Lower leg skin (tissue), 4 donors: ENCODE data around the gene LIPG. TPM values are rescaled to one million over a fixed set of nuclear protein-coding genes. Genes with fewer than 3 reads are reported as not detected.

Experiments
- DNase-seq, 2 donors: peaks; one replicate each; pipeline ENCODE4 v3.0.0-alpha.2; 2019; ENCODE audit warnings: low spot score in 2 of 2
- H3K4me3 ChIP-seq: fragments of 200-600 bp; sonication (generic); 2 replicates; pipeline ENCODE4 v1.5.1; 2017; ENCODE audit warnings: mild to moderate bottlenecking, low read depth; ENCODE audit not compliant: poor library complexity, severe bottlenecking
- POLR2A ChIP-seq, 2 donors: fragments of 450-650 bp; IDR thresholded peaks; one replicate each; pipeline ENCODE4 v1.6.1; 2016 to 2017; ENCODE audit warnings: antibody characterized with exemption in 2 of 2, mild to moderate bottlenecking in 1 of 2, moderate library complexity in 1 of 2
- WGBS, 2 donors: methylation state at CpG; one replicate each; pipeline ENCODE4 v1.1.5; 2018; 5-methylcytosine and 5-hydroxymethylcytosine counted together
- intact Hi-C: fragments of 100-400 bp; cut with DNase I; formaldehyde crosslinking; loops from one replicate; pipeline ENCODE4 v1.15.0; 2023; ENCODE audit warnings: low total_unique reads
- total RNA-seq, 4 donors: library from RNA; depleted of rRNA; stranded (reverse); fragments of >200 nt; gene quantifications; one replicate each; pipeline ENCODE4 v1.1.0, GENCODE V29; 2016
- TF ChIP-seq, protein P1 (sequence below), 3 donors: fragments of 450-650 bp; IDR thresholded peaks; one replicate each; pipeline ENCODE4 v1.5.1; 2016; ENCODE audit warnings: antibody characterized with exemption in 3 of 3, mild to moderate bottlenecking in 3 of 3, moderate library complexity in 2 of 3

The LIPG gene
- total RNA-seq, 4 donors from 2014 or later, result 0.23 to 3.6 (median 2.0) TPM

- no peak overlapping the region for H3K4me3 ChIP-seq
- WGBS, 2 donors, result 83 to 89% methylated on average over 3 of the region's 3 CpGs
- no peak for DNase-seq
- intact Hi-C loops, result no loop called here
- TF ChIP-seq, protein P1, sequence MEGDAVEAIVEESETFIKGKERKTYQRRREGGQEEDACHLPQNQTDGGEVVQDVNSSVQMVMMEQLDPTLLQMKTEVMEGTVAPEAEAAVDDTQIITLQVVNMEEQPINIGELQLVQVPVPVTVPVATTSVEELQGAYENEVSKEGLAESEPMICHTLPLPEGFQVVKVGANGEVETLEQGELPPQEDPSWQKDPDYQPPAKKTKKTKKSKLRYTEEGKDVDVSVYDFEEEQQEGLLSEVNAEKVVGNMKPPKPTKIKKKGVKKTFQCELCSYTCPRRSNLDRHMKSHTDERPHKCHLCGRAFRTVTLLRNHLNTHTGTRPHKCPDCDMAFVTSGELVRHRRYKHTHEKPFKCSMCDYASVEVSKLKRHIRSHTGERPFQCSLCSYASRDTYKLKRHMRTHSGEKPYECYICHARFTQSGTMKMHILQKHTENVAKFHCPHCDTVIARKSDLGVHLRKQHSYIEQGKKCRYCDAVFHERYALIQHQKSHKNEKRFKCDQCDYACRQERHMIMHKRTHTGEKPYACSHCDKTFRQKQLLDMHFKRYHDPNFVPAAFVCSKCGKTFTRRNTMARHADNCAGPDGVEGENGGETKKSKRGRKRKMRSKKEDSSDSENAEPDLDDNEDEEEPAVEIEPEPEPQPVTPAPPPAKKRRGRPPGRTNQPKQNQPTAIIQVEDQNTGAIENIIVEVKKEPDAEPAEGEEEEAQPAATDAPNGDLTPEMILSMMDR (IDR thresholded peaks at IDR 0.05), result no peak
- TF ChIP-seq POLR2A (IDR thresholded peaks at IDR 0.05), result no peak
These were observed 47.6 kb downstream of the LIPG start for GRCh38 chr18:49609256-49610021.

DNA sequence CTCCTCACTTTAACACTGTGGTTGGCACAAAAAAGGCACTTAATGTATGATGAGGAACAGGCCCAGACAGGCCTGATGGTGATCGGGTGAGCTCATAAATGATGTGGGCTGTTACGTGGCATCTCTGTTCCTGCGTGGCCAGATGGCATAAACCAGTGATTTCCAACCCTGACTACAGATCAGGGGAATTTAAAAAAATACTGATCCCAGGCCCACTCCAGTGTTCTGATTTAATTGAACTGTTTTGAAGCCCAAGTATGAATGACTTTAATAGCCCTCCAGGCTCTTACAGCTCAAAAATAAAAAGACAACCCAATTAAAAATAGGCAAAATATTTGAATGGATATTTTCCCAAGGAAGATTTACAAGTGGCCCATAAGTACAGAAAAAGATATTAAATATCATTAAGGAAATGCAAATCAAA lies 48.2 kb downstream of the LIPG start:
- no peak for DNase-seq

GRCh38 chr18:49611316-49611715 lies 49.5 kb downstream of the LIPG start:
- WGBS, 2 donors, result 91 to 93% methylated on average over 3 of the region's 3 CpGs
- intact Hi-C loops, result no loop called here

More for the DNA sequence above, 48.2 kb downstream of the LIPG start:
- TF ChIP-seq POLR2A (IDR thresholded peaks at IDR 0.05), result no peak
- TF ChIP-seq, protein P1 (IDR thresholded peaks at IDR 0.05), result no peak
- 66 to 70% methylated on average over 3 of the region's 3 CpGs for WGBS, 2 donors
- intact Hi-C loops, result no loop called here
- H3K4me3 ChIP-seq, result no peak overlapping the region

DNA sequence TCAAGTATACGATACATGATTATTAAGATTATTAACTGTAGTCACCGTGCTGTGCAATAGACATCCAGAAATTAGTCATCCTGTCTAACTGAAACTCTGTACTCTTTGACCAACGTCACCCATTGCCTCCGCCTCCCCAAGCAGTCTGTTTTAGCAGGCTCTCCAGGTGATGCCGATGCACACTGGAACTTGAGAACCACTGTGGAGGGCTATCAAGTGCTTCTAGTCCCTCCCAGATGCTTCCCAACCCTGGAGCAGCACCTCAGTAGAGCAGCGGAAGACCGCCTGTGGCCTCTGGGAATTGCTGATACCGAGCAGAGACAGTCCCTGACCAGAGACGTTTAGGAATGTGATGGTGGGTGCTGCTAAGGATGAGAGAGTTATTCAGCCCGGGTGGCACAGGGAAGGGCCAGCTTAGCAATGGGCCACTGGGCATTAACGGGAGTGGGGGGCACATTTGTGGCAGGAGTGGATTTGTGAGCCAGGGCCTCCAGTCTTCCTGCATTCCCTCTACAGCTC lies 50.7 kb downstream of the LIPG start:
- 76 to 77% methylated on average over 11 of the region's 11 CpGs for WGBS, 2 donors
- intact Hi-C loops, result no loop called here
- no peak for TF ChIP-seq POLR2A (IDR thresholded peaks at IDR 0.05)
- TF ChIP-seq, protein P1 (IDR thresholded peaks at IDR 0.05), result no peak
- peak in 1 of 2 donors; percentile 68 for DNase-seq
- H3K4me3 ChIP-seq, result no peak overlapping the region

More at GRCh38 chr18:49611316-49611715, 49.5 kb downstream of the LIPG start:
- TF ChIP-seq, protein P1 (IDR thresholded peaks at IDR 0.05), result no peak
- no peak for TF ChIP-seq POLR2A (IDR thresholded peaks at IDR 0.05)
- DNase-seq, result no peak
- H3K4me3 ChIP-seq, result no peak overlapping the region

- DNase-seq, result peak in 1 of 2 donors; percentile 58
- intact Hi-C loops, result no loop called here
- WGBS, 2 donors, result 46 to 48% methylated on average over 6 to 7 of the region's 7 CpGs
- H3K4me3 ChIP-seq, result no peak overlapping the region
- TF ChIP-seq POLR2A (IDR thresholded peaks at IDR 0.05), result no peak
- TF ChIP-seq, protein P1 (IDR thresholded peaks at IDR 0.05), result no peak
These were observed 51.3 kb downstream of the LIPG start for GRCh38 chr18:49613141-49613640.
